ENCODE data around the gene PRR13.

PRR13 gene

GRCh38 chr12:53472056-53472582 is 30.6 kb downstream of the PRR13 start:
- no peak for DNase-seq (ENCODE audit: low spot score)

- DNase-seq (ENCODE audit: low spot score) = no peak
These were observed 32.5 kb downstream of the PRR13 start for GRCh38 chr12:53474077-53474476.

GRCh38 chr12:53474819-53475218 is 33.3 kb downstream of the PRR13 start:
- DNase-seq (ENCODE audit: low spot score) = no peak

- no peak for DNase-seq (ENCODE audit: low spot score)
These were observed 35.3 kb downstream of the PRR13 start for GRCh38 chr12:53476769-53477209.

GRCh38 chr12:53478865-53479264 is 37.3 kb downstream of the PRR13 start:
- no peak for DNase-seq (ENCODE audit: low spot score)

GRCh38 chr12:53479331-53479730 is 37.8 kb downstream of the PRR13 start:
- DNase-seq (ENCODE audit: low spot score) = no peak

GRCh38 chr12:53480491-53481442 is 39.2 kb downstream of the PRR13 start:
- DNase-seq (ENCODE audit: low spot score) = no peak

GRCh38 chr12:53481458-53481857 is 39.9 kb downstream of the PRR13 start:
- DNase-seq (ENCODE audit: low spot score) = peak; percentile 72

- no peak for DNase-seq (ENCODE audit: low spot score)
These were observed 40.5 kb downstream of the PRR13 start for GRCh38 chr12:53481939-53482586.

GRCh38 chr12:53482626-53483168 is 41.2 kb downstream of the PRR13 start:
- no peak for DNase-seq (ENCODE audit: low spot score)

- no peak for DNase-seq (ENCODE audit: low spot score)
These were observed 41.9 kb downstream of the PRR13 start for GRCh38 chr12:53483225-53483978.

- DNase-seq (ENCODE audit: low spot score) = no peak
These were observed 42.4 kb downstream of the PRR13 start for GRCh38 chr12:53483979-53484377.

- no peak for DNase-seq (ENCODE audit: low spot score)
These were observed 43.4 kb downstream of the PRR13 start for GRCh38 chr12:53484686-53485575.

- DNase-seq (ENCODE audit: low spot score) = no peak
These were observed 44.6 kb downstream of the PRR13 start for GRCh38 chr12:53485955-53486735.

- DNase-seq (ENCODE audit: low spot score) = no peak
These were observed 45.4 kb downstream of the PRR13 start for GRCh38 chr12:53486736-53487487.

- DNase-seq (ENCODE audit: low spot score) = no peak
These were observed 47.8 kb downstream of the PRR13 start for GRCh38 chr12:53489242-53489864.

GRCh38 chr12:53492188-53492587 is 50.7 kb downstream of the PRR13 start:
- DNase-seq (ENCODE audit: low spot score) = no peak

GRCh38 chr12:53492830-53493609 is 51.5 kb downstream of the PRR13 start:
- DNase-seq (ENCODE audit: low spot score) = peak; percentile 91

Data from AG08396 (cell line).